ENCODE measurements around the gene SH2D3A.

SH2D3A gene

DNA sequence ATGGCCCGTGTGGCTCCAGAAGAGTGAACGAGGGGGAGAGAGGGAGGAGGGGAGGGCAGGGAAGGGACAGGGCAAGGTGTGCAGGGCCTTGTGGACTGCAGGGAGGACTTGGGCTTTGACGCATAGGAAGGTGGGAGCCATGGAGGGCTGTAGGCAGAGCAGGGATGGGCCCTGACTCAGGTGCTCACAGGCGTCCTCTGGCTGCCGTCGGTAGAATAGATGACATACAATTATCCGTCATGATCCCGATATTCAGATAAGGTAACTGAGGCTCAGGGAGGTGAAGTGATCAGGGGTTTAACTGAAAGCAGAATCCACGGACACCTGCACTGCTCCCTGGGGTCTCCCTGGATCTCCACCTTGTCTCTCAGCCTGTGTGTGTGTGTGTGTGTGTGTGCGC, 50.2 kb downstream of the SH2D3A start:
- TF ChIP-seq ZFX (IDR thresholded peaks at IDR 0.05), result no peak
- TF ChIP-seq, protein P1, sequence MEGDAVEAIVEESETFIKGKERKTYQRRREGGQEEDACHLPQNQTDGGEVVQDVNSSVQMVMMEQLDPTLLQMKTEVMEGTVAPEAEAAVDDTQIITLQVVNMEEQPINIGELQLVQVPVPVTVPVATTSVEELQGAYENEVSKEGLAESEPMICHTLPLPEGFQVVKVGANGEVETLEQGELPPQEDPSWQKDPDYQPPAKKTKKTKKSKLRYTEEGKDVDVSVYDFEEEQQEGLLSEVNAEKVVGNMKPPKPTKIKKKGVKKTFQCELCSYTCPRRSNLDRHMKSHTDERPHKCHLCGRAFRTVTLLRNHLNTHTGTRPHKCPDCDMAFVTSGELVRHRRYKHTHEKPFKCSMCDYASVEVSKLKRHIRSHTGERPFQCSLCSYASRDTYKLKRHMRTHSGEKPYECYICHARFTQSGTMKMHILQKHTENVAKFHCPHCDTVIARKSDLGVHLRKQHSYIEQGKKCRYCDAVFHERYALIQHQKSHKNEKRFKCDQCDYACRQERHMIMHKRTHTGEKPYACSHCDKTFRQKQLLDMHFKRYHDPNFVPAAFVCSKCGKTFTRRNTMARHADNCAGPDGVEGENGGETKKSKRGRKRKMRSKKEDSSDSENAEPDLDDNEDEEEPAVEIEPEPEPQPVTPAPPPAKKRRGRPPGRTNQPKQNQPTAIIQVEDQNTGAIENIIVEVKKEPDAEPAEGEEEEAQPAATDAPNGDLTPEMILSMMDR (conservative IDR thresholded peaks at IDR 0.05), result no peak; the same call in 1 of the 2 replicates
- no peak overlapping the region for H3K27ac ChIP-seq

DNA sequence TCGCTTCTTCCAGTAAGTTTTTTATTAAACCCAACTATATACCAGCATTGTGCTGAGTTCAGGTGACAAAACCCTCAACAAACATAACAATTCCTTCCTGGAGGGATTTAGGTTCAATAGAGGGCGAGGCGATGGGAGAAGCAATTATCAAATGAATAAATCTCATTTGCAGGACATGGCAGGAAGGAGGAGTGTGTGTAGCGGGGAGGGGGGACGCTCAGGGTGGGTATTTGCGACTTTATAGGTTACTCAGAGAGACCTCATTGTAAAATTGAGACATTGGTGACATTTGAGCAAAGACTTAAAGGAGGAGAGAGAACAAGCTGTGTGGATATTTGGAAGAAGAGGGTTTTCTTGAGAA, 50.6 kb downstream of the SH2D3A start:
- TF ChIP-seq ZFX (IDR thresholded peaks at IDR 0.05), result no peak
- TF ChIP-seq, protein P1 (conservative IDR thresholded peaks at IDR 0.05), result no peak

DNA sequence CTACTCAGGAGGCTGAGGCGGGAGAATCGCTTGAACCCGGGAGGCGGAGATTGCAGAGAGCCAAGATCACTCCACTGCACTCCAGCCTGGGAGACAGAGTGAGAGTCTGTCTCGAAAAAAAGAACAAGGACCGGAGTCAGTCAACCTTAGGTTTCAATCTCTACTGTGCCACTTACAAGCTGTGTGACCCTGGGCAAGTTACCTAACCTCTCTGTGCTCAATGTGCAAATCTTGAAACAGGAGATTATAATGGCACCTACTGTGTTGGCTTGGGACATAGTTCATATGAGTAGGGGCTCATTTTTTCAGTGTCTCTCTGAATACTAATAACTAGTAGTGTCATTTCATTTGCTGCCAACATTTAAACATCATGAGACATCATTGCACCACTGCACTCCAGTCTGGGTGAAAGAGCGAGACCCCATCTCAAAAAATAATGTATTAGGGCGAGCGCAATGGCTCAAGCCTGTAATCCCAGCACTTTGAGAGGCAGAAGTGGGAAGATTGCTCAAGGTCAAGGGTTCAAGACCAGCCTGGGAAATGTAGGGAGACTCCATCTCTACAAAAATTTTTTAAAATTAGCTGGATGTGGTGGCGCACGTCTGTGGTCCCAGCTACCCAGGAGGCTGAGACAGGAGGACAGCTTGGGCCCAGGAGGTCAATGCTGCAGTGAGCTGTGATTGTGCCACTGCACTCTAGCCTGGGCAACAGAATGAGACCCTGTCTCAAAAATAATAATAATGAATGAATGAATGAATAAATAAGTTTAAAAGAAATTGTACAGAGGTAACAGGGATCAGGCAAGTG, 52.3 kb downstream of the SH2D3A start:
- no peak for TF ChIP-seq ZFX (IDR thresholded peaks at IDR 0.05)
- TF ChIP-seq, protein P1 (conservative IDR thresholded peaks at IDR 0.05), result no peak
- H3K27ac ChIP-seq, result no peak overlapping the region

More for the DNA sequence above, 50.6 kb downstream of the SH2D3A start:
- H3K27ac ChIP-seq, result no peak overlapping the region

DNA sequence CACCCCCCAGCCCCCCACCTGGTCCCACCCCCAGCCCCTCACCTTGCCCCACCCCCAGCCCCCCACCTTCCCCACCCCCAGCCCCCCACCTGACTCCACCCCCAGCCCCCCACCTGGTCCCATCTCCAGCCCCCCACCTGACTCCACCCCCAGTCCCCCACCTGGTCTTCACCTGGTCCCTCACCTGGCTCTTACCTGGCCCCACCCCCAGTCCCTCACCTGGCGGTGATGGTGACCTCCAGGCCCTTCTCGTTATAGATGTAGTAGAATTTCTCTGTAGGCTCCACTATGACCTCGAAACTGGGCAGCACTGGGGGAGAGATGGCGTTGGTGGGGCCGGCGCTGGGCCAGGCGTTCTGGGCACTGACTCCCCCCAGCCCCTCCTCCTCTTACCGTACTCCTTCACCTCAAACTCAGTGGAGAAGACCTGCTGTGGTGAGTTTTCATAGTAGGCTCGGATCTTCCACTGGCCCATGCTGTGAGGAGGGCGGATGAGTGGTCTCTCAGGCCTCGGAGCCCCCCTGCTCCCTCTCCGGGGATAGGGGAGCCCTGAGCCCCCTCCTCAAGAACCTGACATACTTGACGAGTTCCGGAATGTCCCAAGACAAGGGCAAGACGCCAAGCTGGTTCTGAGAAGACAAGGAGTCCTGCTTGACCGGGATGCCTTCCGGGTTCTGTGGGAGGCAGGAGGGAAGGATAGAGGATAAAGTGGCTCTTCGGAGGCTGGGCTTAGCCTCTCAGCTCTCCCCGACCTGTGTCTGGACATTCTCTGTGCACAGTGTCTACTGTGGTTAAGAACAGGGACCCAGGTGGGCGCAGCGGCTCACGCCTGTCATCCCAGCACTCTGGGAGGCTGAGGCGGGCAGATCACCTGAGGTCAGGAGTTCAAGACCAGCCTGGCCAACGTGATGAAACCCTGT, 53.2 kb downstream of the SH2D3A start:
- H3K27ac ChIP-seq, result no peak overlapping the region
- no peak for TF ChIP-seq ZFX (IDR thresholded peaks at IDR 0.05)
- TF ChIP-seq, protein P1 (conservative IDR thresholded peaks at IDR 0.05), result no peak

DNA sequence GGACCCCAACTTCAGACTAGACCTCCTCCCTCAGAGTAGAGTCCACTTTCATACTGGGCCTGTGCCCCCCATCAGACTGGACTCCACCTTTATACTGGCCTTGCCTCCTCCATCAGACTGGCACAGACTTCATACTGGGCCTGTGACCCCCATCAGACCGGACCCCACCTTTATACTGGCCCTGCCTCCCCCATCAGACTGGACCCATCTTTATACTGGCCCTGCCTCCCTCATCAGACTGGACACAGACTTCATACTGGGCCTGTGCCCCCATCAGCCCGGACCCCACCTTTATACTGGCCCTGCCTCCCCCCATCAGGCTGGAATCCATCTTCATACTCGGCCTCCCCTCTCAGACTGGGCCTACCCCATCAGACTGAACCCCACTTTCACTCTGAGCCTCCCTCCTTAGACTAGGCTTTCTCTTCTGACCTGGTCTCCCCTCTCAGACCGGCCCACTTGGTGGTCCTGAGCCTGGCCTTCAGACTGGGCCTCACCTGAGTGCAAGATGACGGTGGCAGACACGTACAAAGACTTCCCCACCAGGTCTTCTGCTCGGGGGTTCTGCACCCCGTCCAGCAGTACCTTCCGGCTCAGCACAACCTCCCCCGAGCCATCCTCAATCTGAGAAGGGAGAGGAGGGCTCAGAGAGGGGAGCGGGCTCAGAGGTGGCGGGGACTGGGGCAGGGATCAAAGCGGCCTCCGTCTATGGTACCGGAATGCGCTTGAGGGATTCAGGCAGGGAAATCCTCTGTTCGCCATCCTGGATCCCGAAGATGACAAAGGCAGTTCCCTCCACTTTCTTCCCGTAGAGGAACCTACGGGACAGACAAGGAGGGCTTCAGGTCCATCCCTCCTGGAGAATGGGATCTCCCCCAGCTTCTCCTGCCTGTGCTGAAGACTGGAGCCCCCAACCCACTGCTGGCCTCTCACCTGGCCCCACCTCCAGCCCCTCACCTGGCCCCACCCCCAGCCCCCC, 54.3 kb downstream of the SH2D3A start:
- TF ChIP-seq, protein P1 (conservative IDR thresholded peaks at IDR 0.05), result no peak
- no peak for TF ChIP-seq ZFX (IDR thresholded peaks at IDR 0.05)
- H3K27ac ChIP-seq, result no peak overlapping the region

DNA sequence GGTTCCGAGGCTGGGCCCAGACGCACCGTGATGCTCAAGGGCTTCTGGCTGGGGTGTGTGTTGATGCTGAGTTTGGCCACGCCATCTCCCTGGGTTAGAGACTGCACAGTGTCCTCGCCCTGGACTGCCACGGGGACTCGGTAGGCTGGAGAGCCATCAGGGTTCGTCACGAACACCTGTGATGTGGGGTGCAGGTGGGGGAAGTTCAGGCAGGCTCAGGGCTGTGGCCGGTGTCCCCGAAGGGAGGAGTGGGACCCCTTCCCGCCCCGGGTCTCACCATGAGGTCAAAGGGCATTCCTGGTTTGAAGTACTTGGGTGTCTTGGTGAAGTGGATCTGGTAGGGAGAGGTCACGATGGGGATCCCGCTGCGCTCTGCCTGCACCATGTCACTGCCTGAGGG, 55.0 kb downstream of the SH2D3A start:
- TF ChIP-seq ZFX (IDR thresholded peaks at IDR 0.05), result no peak
- TF ChIP-seq, protein P1 (conservative IDR thresholded peaks at IDR 0.05), result no peak
- no peak overlapping the region for H3K27ac ChIP-seq
